CD4-positive, alpha-beta T cell treated with Interleukin-10 for 1 hour (primary cell): ENCODE data around the gene SHLD2.
"Not testable (repeated sequence)": the region's sequence is repeated elsewhere in the genome, so short reads cannot be mapped to it uniquely, and the experiment has no call there.

Experiments used
- DNase-seq: peaks from one replicate; pipeline ENCODE4 v3.0.0-alpha.2; 2020

Gene SHLD2

GRCh38 chr10:87094373-87095235 lies at the start of gene SHLD2, which contains the start of gene GLUD1:
TSS of gene SHLD2 (plus strand) at chr10:87095206. CDS start at chr10:87151355, 56,149 bp downstream.
TSS of gene GLUD1 (minus strand) at chr10:87094843. CDS start at chr10:87094769, 74 bp downstream.
- peak; percentile 93 for DNase-seq

DNA sequence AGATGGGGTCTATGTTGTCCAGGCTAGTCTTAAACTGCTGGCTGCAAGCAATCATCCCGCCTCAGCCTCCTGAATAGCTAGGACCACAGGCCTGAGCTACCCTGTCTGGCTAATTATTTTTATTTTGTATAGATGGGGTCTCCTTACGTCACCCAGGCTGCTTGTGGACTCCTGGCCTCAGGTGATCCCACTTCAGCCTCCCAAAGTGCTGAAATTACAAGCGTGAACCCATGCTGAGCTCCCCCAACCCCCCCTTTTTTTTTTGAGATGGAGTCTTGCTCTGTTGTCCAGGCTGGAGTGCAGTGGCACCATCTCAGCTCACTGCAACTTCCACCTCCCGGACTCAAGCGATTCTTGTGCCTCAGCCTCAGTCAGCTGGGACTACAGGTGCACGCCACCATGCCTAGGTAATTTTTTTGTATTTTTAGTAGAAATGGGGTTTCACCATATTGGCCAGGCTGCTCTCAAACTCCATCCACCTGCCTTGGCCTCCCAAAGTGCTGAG lies 49.5 kb upstream of the SHLD2 start:
- DNase-seq: no peak

DNA sequence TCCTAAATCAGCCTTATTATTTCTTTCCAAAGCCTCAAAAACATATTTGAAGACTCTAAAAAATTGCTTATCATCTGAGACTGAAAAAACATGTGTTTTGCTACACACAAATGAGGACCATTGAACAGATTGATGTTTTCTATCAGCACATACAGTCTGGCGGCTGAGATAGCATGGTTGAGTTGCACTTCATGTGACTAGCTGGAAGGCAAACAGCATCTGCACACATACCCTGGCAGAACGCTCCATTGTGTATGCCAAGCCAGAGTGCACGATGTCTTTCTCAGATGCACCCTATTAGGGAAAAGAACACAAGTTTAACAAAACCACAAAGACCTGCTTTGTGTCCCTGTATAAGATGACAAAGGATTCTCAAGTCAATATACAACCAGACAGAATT lies 41.9 kb upstream of the SHLD2 start:
- no peak for DNase-seq

DNA sequence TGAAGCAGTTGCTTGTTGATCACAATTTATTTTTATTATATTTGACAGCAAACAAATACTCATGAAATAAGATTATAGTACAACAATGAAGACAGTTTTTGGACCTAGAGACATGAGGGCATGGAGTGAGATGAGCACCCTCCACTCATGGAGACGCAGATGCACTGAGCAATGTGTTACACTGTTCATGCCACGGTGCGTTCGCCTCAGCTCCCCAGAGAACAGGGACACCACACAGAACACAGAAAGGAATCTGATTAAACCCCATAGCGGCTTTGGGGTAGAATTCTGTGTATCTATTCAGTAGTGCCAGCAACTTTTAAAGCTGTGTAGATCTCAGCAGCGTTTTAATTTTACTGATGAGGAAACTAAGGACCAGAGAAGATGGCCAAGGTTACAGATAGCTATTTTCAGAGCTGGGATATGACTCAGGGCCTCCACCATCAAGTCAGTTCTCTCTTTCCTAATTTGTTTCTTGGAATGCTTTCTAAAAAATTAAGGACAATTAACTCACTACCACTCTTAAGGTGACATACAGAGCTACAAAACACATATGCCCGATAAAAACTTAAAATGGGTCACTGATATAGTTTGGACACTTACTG lies 41.3 kb upstream of the SHLD2 start:
- DNase-seq: no peak

- DNase-seq: no peak
Observed at GRCh38 chr10:87054373-87055295, 40.4 kb upstream of the SHLD2 start.

DNA sequence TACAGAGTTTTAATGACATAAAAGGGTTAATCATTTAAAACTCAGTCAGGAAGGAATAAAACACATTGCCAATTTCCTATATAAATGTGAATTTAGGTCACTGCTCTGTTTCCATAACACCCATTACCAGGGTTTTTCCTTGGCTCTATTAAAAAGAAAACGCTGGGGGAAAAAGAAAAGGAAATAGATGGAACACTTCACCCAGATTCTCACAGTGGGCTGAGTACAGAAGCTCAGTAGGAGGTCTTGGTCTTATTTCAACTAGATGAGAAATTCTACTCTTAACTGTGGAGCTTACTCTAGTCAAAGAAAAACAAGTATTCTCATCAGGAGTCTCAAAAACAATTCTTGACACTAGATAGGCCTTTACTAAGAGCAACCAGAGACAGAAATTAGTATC lies 36.8 kb upstream of the SHLD2 start:
- DNase-seq: no peak

GRCh38 chr10:87059401-87059800 lies 35.6 kb upstream of the SHLD2 start:
- no peak for DNase-seq

DNA sequence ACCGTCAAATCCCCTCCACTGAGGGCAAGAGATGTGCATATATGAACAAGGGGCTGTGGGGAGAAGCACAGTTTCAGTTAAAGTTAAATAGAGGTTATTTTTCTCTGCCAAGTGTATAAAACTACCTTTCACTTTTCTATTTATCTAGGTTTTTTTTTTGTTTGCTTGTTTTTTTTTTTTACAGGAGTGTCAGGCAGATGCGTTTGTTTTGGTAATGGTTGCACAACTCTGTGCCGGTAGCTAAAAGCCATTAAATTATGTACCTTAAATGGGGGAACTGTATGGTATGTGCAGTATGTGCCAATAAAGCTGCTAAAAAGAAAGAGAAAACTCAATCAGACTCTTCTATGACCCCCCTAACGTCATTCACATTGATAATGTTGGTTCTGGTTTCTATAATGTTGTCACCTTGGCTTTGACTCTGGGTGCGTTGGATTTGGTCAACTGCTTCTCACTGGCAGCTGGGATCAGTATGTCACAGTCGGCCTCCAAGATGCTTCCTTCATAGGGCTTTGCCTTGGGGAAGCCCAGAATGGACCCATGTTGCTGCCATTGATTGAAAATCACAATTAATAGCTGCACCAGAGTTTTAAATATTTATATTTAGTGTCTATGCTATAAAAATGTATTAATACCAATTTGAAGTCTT lies 34.6 kb upstream of the SHLD2 start:
- DNase-seq: no peak

DNA sequence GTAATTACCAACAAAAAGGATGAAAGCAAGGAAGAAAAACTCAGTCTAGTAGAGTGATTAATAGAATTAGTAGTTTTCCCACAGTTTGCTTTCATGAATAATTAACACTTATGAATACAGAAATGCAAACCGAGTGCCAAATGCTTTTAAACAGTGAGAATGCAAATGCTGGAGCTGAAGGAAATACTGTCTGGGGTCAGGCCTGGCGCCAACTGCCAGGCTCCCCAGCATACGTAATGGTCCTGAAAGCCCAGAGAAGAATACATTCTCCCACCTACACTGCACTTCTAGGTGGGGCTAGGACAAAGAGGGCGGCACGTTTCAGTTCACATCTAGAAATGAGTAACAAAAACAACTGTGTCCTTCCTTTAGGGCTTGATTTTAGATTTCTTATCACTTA lies 30.4 kb upstream of the SHLD2 start:
- no peak for DNase-seq

DNA sequence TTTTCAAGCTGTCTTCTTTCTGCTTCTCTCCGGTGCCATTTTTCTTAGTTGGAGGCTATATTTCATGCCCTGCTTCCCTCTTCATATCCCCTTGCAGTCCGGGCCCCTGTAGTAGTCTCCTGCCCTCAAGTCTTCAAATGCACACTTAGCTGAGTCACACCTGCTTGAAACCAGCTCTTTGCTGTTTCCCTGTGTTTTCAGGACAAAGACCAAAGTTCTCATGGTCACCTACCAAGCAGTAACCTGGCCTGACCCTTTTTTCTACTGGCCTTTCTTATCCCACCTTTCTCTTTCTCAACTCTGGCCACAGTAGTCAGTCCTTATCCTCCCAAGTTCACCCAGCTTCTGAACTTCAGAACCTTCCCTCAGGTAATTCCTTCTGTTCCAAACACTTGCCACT lies 28.8 kb upstream of the SHLD2 start:
- DNase-seq: no peak

GRCh38 chr10:87066865-87067264 lies 28.1 kb upstream of the SHLD2 start:
- DNase-seq: no peak

DNA sequence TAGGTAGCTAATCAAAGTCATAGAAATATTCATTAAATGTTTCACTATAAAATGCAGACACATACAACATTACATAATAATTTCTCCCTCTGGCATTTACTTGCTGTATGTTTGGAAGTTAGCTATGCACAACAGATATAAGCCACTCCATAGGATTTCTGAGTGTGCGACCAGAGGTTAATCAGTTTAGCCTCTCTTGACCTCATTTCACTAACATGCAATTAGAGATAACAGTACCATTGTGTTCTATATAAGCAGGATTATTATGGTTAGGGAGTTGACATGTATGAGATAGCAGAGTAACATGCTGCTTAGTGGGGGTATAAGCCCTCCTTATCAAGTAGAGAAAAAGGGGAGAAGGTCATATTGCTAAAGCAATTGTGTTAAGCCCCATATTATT lies 26.7 kb upstream of the SHLD2 start:
- DNase-seq: no peak

DNA sequence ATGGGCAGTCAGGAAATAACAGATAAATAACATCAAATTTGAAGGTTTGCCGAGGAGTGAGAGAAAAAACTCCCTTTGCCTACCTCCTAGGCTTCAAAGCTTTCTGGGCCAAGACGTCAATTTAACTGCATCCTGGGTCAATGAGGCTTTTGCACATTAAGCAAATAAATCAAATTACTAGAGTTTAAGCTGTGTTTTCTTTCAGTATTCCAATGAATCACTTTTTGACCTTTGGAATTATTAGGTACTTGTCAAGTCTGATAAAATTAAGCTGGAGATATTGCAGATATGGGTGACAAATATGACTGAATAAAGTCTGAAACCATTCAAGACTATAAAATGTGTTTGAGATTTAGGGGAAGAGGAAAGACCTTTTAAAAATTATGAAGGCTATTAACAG lies 22.6 kb upstream of the SHLD2 start:
- no peak for DNase-seq

GRCh38 chr10:87076421-87076820 lies 18.6 kb upstream of the SHLD2 start:
- DNase-seq: not testable (repeated sequence)

- DNase-seq: no peak
Observed at GRCh38 chr10:87079106-87079836, 15.7 kb upstream of the SHLD2 start.

DNA sequence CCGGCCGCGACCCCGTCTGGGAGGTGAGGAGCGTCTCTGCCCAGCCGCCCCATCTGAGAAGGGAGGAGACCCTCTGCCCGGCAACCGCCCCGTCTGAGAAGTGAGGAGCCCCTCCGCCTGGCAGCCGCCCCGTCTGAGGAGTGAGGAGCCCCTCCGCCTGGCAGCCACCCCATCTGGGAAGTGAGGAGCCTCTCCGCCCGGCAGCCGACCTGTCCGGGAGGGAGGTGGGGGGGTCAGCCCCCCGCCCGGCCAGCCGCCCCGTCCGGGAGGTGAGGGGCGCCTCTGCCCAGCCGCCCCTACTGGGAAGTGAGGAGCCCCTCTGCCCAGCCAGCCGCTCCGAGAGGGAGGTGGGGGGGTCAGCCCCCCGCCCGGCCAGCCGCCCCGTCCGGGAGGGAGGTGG lies 14.4 kb upstream of the SHLD2 start:
- DNase-seq: not testable (repeated sequence)

- DNase-seq: not testable (repeated sequence)
Observed at GRCh38 chr10:87081574-87081973, 13.4 kb upstream of the SHLD2 start.

DNA sequence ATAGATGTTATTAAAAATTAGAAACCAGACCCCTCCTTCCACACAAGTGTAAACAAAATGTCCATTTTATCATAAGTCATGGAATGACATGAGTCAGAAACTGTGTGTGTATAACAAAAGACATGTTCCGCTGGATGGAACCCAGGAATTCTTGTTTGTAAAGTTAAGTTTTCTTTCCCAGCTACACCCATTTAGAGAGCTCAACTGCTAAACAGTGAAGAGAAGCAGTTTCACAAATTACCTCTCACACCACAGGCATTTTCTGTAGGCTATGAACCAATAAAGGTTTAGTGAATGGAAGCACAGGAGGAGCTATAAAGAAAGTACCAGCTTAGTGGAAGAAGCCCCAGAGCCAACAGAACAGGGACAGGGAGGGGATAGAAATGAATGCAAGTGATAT lies 12.8 kb upstream of the SHLD2 start:
- DNase-seq: not testable (repeated sequence)

DNA sequence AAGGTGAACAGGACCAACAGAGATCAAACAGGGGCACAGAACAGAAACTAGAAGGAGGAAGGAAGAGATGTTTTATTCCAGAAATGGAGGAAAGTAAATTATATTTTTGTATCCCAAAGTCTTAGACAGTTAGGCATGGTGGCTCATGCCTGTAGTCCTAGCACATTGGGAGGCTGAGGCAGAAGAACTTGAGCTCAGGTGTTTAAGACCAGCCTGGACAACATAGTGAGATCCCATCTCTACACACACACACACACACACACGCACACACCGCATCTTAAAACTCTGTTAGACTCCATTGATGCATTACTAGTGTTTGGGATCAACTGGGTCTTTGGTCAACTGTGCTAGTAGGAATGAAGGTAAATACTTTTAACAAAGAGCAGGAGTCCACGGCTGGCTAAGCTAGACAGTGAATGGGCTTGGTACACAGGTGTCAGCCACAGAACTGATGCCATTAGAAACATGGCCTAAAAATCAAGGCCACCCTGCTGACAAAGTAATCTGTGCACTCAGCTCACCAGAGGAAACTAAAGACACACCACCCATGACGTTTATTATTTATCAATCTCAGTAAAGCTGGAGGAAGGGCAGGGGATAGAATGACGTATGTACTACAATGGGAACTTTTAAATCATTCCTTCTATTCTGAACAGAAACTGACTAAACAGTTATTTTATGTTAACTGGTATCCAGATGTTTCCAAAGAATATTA lies 11.3 kb upstream of the SHLD2 start:
- peak; percentile 59 for DNase-seq

- peak; percentile 53 for DNase-seq
Observed at GRCh38 chr10:87084291-87084782, 10.7 kb upstream of the SHLD2 start.

GRCh38 chr10:87085537-87085936 lies 9.5 kb upstream of the SHLD2 start:
- DNase-seq: no peak
